ENCODE results near the gene FHDC1.

Gene FHDC1

GRCh38 chr4:152961773-152962115 lies 25.6 kb downstream of the FHDC1 start:
- H3K36me3 ChIP-seq: peaks cover 68% of the 10 kb centered on the region
- no peak overlapping the region for H3K27ac ChIP-seq
- H3K27me3 ChIP-seq (ENCODE audit: insufficient read depth, low read depth, severe bottlenecking): no peaks in the 10 kb centered on the region
- TF ChIP-seq CTCF (IDR thresholded peaks at IDR 0.05; ENCODE audit: low read depth, low read length): no peak
- DNase-seq: no peak
- no peak overlapping the region for H3K4me3 ChIP-seq (ENCODE audit: low read depth, low read length)
- no peaks in the 10 kb centered on the region for H3K9me3 ChIP-seq (ENCODE audit: severe bottlenecking)

GRCh38 chr4:152962150-152962549 lies 26.0 kb downstream of the FHDC1 start:
- Histone ChIP-seq H3K9me3 (ENCODE audit: severe bottlenecking) (no peaks in the 10 kb centered on the region), H3K27me3 (ENCODE audit: insufficient read depth, low read depth, severe bottlenecking) (no peaks in the 10 kb centered on the region), H3K36me3 (peaks cover 70% of the 10 kb centered on the region), H3K27ac (no peak overlapping the region), H3K4me3 (ENCODE audit: low read depth, low read length) (no peak overlapping the region)
- no peak for DNase-seq
- no peak for TF ChIP-seq CTCF (IDR thresholded peaks at IDR 0.05; ENCODE audit: low read depth, low read length)

- peaks cover 88% of the 10 kb centered on the region for H3K36me3 ChIP-seq
- no peak for TF ChIP-seq CTCF (IDR thresholded peaks at IDR 0.05; ENCODE audit: low read depth, low read length)
- no peak for DNase-seq
- H3K9me3 ChIP-seq (ENCODE audit: severe bottlenecking): no peaks in the 10 kb centered on the region
- no peak overlapping the region for H3K4me3 ChIP-seq (ENCODE audit: low read depth, low read length)
- no peaks in the 10 kb centered on the region for H3K27me3 ChIP-seq (ENCODE audit: insufficient read depth, low read depth, severe bottlenecking)
- no peak overlapping the region for H3K27ac ChIP-seq
These were observed 28.2 kb downstream of the FHDC1 start for GRCh38 chr4:152964335-152964734.

GRCh38 chr4:152965611-152966010 lies 29.5 kb downstream of the FHDC1 start:
- Histone ChIP-seq H3K36me3 (peaks cover 95% of the 10 kb centered on the region), H3K27me3 (ENCODE audit: insufficient read depth, low read depth, severe bottlenecking) (no peaks in the 10 kb centered on the region), H3K27ac (no peak overlapping the region), H3K4me3 (ENCODE audit: low read depth, low read length) (no peak overlapping the region), H3K9me3 (ENCODE audit: severe bottlenecking) (no peaks in the 10 kb centered on the region)
- TF ChIP-seq CTCF (IDR thresholded peaks at IDR 0.05; ENCODE audit: low read depth, low read length): no peak
- no peak for DNase-seq

- Histone ChIP-seq H3K27ac (no peak overlapping the region), H3K4me3 (ENCODE audit: low read depth, low read length) (no peak overlapping the region), H3K27me3 (ENCODE audit: insufficient read depth, low read depth, severe bottlenecking) (no peaks in the 10 kb centered on the region), H3K9me3 (ENCODE audit: severe bottlenecking) (no peaks in the 10 kb centered on the region), H3K36me3 (peaks cover 94% of the 10 kb centered on the region)
- TF ChIP-seq CTCF (IDR thresholded peaks at IDR 0.05; ENCODE audit: low read depth, low read length): no peak
- no peak for DNase-seq
These were observed 31.8 kb downstream of the FHDC1 start for GRCh38 chr4:152967907-152968306.

GRCh38 chr4:152968806-152969394 lies 32.8 kb downstream of the FHDC1 start:
- no peak overlapping the region for H3K27ac ChIP-seq
- DNase-seq: no peak

More at GRCh38 chr4:152968806-152969394, 32.8 kb downstream of the FHDC1 start:
- Histone ChIP-seq H3K4me3 (ENCODE audit: low read depth, low read length) (no peak overlapping the region), H3K36me3 (peaks cover 93% of the 10 kb centered on the region), H3K27me3 (ENCODE audit: insufficient read depth, low read depth, severe bottlenecking) (no peaks in the 10 kb centered on the region), H3K9me3 (ENCODE audit: severe bottlenecking) (no peaks in the 10 kb centered on the region)
- TF ChIP-seq CTCF (IDR thresholded peaks at IDR 0.05; ENCODE audit: low read depth, low read length): no peak

Data from WERI-Rb-1 (cell line).